Neural cell (in vitro differentiated cells): ENCODE results near the gene FAM89A. TPM values are rescaled to one million over a fixed set of nuclear protein-coding genes. Genes with fewer than 3 reads are reported as not detected.

ENCODE experiments used
- H2AFZ ChIP-seq: fragments of 200-600, 300-800 bp; sonication (generic), shearing (Covaris generic); 2 replicates; pipeline ENCODE4 v1.6.0; 2014; ENCODE audit warnings: low read depth, mild to moderate bottlenecking, antibody characterized with exemption, low read length, moderate library complexity
- H3F3A ChIP-seq: fragments of 200-600 bp; shearing (Covaris generic); 2 replicates; pipeline ENCODE4 v1.6.1; 2016; ENCODE audit warnings: mild to moderate bottlenecking, moderate library complexity, mixed read lengths, antibody characterized with exemption, low read length; ENCODE audit not compliant: insufficient read depth, poor library complexity, severe bottlenecking
- H3K27ac ChIP-seq: fragments of 200-600, 300-800 bp; sonication (generic), shearing (Covaris generic); 2 replicates; pipeline ENCODE4 v1.5.1; 2014; ENCODE audit warnings: mild to moderate bottlenecking, low read length, moderate library complexity
- H3K27me3 ChIP-seq: fragments of 300-800, 200-600 bp; sonication (generic), shearing (Covaris generic); 2 replicates; pipeline ENCODE4 v1.6.0; 2014; ENCODE audit warnings: mild to moderate bottlenecking, low read depth, low read length, moderate library complexity; ENCODE audit not compliant: insufficient read depth
- H3K36me3 ChIP-seq: fragments of 300-800, 200-600 bp; sonication (generic), shearing (Covaris generic); 2 replicates; pipeline ENCODE4 v1.5.1; 2014; ENCODE audit warnings: mild to moderate bottlenecking, antibody characterized with exemption, low read length, moderate library complexity; ENCODE audit not compliant: insufficient read depth
- H3K4me2 ChIP-seq: fragments of 300-800, 200-600 bp; sonication (generic), shearing (Covaris generic); 2 replicates; pipeline ENCODE4 v1.6.0; 2014; ENCODE audit warnings: mild to moderate bottlenecking, low read length
- H3K4me3 ChIP-seq: fragments of 300-800, 200-600 bp; sonication (generic), shearing (Covaris generic); 2 replicates; pipeline ENCODE4 v1.5.1; 2014; ENCODE audit warnings: mild to moderate bottlenecking, low read length, moderate library complexity
- H3K79me2 ChIP-seq: fragments of 200-600 bp; shearing (Covaris generic); replicated peaks from 2 replicates; pipeline ENCODE4 v1.6.0; 2014; ENCODE audit warnings: mild to moderate bottlenecking, low read length, moderate library complexity; ENCODE audit not compliant: insufficient read depth
- H3K9ac ChIP-seq: fragments of 300-800, 200-600 bp; sonication (generic), shearing (Covaris generic); 2 replicates; pipeline ENCODE4 v1.6.1; 2016; ENCODE audit warnings: mild to moderate bottlenecking, low read length, mixed read lengths
- H3K9me2 ChIP-seq: fragments of 200-600 bp; shearing (Covaris generic); 2 replicates; pipeline ENCODE4 v1.6.1; 2016; ENCODE audit warnings: mild to moderate bottlenecking, low read length, mixed read lengths; ENCODE audit not compliant: insufficient read depth
- H3K9me3 ChIP-seq: fragments of 200-600, 300-800 bp; sonication (generic), shearing (Covaris generic); 2 replicates; pipeline ENCODE4 v1.6.1; 2016; ENCODE audit warnings: mild to moderate bottlenecking, mixed run types, low read length, moderate library complexity, mixed read lengths
- H4K20me1 ChIP-seq: fragments of 200-600 bp; shearing (Covaris generic); 2 replicates; pipeline ENCODE4 v1.6.1; 2016; ENCODE audit warnings: mild to moderate bottlenecking, mixed run types; ENCODE audit not compliant: insufficient read depth
- EP300 ChIP-seq: fragments of 450-650 bp; conservative IDR thresholded peaks from 2 replicates; pipeline ENCODE4 v1.6.1; 2014; ENCODE audit warnings: antibody characterized with exemption, mild to moderate bottlenecking, moderate library complexity; ENCODE audit not compliant: poor library complexity, severe bottlenecking
- EZH2 ChIP-seq: fragments of 200-600, 300-800 bp; shearing (Covaris generic), sonication (generic); IDR thresholded peaks from 2 replicates; pipeline ENCODE4 v1.6.1; 2014; ENCODE audit warnings: antibody characterized with exemption, low read length, borderline replicate concordance, mild to moderate bottlenecking; ENCODE audit not compliant: insufficient read depth, poor library complexity, severe bottlenecking
- MXI1 ChIP-seq: fragments of 450-650 bp; conservative IDR thresholded peaks from 2 replicates; pipeline ENCODE4 v1.6.1; 2014; ENCODE audit warnings: antibody characterized with exemption, mild to moderate bottlenecking; ENCODE audit not compliant: poor library complexity, severe bottlenecking
- POLR2AphosphoS5 ChIP-seq: IDR thresholded peaks from 2 replicates; pipeline ENCODE4 v1.6.1; 2012
- RAD21 ChIP-seq: fragments of 450-650 bp; conservative IDR thresholded peaks from 2 replicates; pipeline ENCODE4 v1.6.1; 2014; ENCODE audit warnings: antibody characterized with exemption, mild to moderate bottlenecking, moderate library complexity
- SMC3 ChIP-seq: fragments of 450-650 bp; conservative IDR thresholded peaks from 2 replicates; pipeline ENCODE4 v1.6.1; 2014; ENCODE audit warnings: antibody characterized with exemption, mild to moderate bottlenecking, moderate library complexity; ENCODE audit not compliant: poor library complexity
- TAF1 ChIP-seq: IDR thresholded peaks from 2 replicates; pipeline ENCODE4 v1.6.1; 2012; ENCODE audit warnings: low read depth
- polyA plus RNA-seq: library from polyadenylated mRNA; depleted of rRNA; stranded (reverse); fragments of >200 nt; gene quantifications from 2 replicates; pipeline ENCODE4 v1.2.3, GENCODE V29; 2014
- TF ChIP-seq, protein P1 (sequence below): IDR thresholded peaks from 2 replicates; pipeline ENCODE4 v1.6.1; 2012; ENCODE audit warnings: borderline replicate concordance
- TF ChIP-seq, protein P2 (sequence below): fragments of 450-650 bp; IDR thresholded peaks from 2 replicates; pipeline ENCODE4 v1.5.1; 2014; ENCODE audit warnings: antibody characterized with exemption, mild to moderate bottlenecking, moderate library complexity; ENCODE audit not compliant: poor library complexity, severe bottlenecking

The FAM89A gene
- polyA plus RNA-seq, 1 donor from 2014 or later, result 0.20 TPM

DNA sequence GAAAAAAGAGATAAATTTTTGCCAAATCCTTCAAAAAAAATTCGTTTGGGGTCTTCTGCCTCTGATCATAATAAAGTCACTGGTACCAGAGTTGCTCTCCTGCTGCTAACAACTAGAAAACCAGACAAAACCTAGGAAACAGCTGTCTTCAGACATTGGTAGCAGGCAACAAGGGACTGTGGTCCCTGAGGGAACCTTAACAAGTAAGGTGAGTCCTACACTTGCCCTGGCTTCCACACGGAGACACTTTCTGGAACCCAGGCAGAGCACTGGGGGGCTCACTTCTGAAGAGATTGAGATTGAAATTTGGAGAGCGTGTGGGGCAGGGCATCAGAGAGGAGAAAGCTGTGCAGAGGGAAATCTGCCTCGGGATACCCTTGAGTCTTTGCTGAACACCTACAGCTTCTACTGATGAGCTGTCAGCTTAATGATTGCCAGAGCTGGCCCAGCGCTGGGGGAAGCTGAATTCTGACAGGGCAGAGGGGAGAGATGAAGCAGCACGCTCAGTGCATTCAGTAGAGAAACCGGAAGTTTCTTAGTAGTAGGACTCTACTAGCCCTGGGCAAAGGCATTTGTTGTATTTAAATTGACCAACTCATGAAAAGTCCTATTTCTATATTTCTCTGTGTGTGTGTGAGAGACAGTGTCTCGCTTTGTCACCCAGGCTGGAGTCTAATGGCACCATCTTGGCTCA is 18.5 kb upstream of the FAM89A start:
- H3F3A ChIP-seq, result no peaks in the 10 kb centered on the region
- H3K4me3 ChIP-seq, result no peak overlapping the region
- no peaks in the 10 kb centered on the region for H3K36me3 ChIP-seq
- H3K9me3 ChIP-seq, result no peaks in the 10 kb centered on the region
- TF ChIP-seq, protein P1, sequence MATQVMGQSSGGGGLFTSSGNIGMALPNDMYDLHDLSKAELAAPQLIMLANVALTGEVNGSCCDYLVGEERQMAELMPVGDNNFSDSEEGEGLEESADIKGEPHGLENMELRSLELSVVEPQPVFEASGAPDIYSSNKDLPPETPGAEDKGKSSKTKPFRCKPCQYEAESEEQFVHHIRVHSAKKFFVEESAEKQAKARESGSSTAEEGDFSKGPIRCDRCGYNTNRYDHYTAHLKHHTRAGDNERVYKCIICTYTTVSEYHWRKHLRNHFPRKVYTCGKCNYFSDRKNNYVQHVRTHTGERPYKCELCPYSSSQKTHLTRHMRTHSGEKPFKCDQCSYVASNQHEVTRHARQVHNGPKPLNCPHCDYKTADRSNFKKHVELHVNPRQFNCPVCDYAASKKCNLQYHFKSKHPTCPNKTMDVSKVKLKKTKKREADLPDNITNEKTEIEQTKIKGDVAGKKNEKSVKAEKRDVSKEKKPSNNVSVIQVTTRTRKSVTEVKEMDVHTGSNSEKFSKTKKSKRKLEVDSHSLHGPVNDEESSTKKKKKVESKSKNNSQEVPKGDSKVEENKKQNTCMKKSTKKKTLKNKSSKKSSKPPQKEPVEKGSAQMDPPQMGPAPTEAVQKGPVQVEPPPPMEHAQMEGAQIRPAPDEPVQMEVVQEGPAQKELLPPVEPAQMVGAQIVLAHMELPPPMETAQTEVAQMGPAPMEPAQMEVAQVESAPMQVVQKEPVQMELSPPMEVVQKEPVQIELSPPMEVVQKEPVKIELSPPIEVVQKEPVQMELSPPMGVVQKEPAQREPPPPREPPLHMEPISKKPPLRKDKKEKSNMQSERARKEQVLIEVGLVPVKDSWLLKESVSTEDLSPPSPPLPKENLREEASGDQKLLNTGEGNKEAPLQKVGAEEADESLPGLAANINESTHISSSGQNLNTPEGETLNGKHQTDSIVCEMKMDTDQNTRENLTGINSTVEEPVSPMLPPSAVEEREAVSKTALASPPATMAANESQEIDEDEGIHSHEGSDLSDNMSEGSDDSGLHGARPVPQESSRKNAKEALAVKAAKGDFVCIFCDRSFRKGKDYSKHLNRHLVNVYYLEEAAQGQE, result no peak
- TF ChIP-seq POLR2AphosphoS5, result no peak
- TF ChIP-seq SMC3, result no peak
- TF ChIP-seq RAD21, result no peak
- no peak for TF ChIP-seq EZH2
- TF ChIP-seq, protein P2, sequence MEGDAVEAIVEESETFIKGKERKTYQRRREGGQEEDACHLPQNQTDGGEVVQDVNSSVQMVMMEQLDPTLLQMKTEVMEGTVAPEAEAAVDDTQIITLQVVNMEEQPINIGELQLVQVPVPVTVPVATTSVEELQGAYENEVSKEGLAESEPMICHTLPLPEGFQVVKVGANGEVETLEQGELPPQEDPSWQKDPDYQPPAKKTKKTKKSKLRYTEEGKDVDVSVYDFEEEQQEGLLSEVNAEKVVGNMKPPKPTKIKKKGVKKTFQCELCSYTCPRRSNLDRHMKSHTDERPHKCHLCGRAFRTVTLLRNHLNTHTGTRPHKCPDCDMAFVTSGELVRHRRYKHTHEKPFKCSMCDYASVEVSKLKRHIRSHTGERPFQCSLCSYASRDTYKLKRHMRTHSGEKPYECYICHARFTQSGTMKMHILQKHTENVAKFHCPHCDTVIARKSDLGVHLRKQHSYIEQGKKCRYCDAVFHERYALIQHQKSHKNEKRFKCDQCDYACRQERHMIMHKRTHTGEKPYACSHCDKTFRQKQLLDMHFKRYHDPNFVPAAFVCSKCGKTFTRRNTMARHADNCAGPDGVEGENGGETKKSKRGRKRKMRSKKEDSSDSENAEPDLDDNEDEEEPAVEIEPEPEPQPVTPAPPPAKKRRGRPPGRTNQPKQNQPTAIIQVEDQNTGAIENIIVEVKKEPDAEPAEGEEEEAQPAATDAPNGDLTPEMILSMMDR, result no peak
- TF ChIP-seq MXI1, result no peak
- TF ChIP-seq TAF1, result no peak
- H4K20me1 ChIP-seq, result no peaks in the 10 kb centered on the region
- H2AFZ ChIP-seq, result no peak overlapping the region
- H3K79me2 ChIP-seq, result no peaks in the 10 kb centered on the region
- H3K4me2 ChIP-seq, result no peak overlapping the region
- H3K9me2 ChIP-seq, result no peaks in the 10 kb centered on the region
- H3K27ac ChIP-seq, result no peak overlapping the region
- no peaks in the 10 kb centered on the region for H3K27me3 ChIP-seq
- no peak overlapping the region for H3K9ac ChIP-seq

DNA sequence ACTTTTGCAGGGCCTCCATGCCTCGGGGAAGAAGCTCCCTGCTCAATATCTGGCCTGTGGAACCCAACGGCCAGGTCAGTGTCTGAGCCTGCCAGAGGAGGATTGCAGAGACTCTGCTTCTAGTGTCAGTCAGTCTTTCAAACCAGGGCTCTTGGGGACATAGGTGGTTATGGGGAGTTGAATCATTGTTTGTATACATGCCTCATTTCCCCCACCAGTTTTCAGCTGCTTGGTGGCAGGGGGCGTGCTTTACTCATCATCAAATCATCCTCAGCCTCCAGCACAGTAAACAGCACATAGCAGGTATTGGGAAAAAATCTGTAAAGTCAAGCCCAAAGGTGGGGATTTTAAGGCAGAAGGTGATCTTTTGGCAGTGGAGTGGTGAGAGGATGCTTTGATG is 17.4 kb upstream of the FAM89A start:
- no peak overlapping the region for H3K27ac ChIP-seq
- no peak overlapping the region for H3K9ac ChIP-seq
- H4K20me1 ChIP-seq, result no peaks in the 10 kb centered on the region
- H3K4me3 ChIP-seq, result no peak overlapping the region
- H3K4me2 ChIP-seq, result no peak overlapping the region
- H3K36me3 ChIP-seq, result no peaks in the 10 kb centered on the region
- H2AFZ ChIP-seq, result no peak overlapping the region
- no peaks in the 10 kb centered on the region for H3F3A ChIP-seq
- no peaks in the 10 kb centered on the region for H3K79me2 ChIP-seq
- no peaks in the 10 kb centered on the region for H3K27me3 ChIP-seq
- H3K9me2 ChIP-seq, result no peaks in the 10 kb centered on the region
- TF ChIP-seq POLR2AphosphoS5 (no peak), TAF1 (no peak), EZH2 (no peak), RAD21 (no peak), SMC3 (no peak), MXI1 (no peak), EP300 (no peak)
- TF ChIP-seq, protein P2, result no peak
- TF ChIP-seq, protein P1, result no peak
- no peaks in the 10 kb centered on the region for H3K9me3 ChIP-seq
